ENCODE data around the gene TBC1D22A.

DNA sequence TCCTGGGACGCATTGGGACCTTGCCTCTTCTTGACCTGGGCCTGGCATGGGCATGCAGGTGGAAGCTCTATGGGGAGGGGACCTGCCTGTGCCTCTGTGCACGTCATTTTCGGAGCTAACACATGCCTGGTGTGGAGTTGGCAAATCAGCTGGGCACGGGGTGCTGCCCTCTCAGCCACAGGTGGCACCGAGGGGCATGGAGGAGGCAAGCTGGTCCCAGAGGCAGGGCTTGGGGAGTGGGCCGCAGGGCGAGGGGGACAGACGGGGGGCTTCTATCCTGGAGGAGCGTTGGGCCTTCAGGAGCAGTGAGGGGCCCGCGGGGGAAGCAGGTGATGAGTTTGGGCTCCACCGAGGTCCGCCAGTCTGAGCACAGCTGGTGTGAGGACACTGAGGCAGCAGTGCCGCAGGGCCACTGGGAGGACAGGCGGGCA lies 362.0 kb downstream of the TBC1D22A start:
- TF ChIP-seq, protein P1, sequence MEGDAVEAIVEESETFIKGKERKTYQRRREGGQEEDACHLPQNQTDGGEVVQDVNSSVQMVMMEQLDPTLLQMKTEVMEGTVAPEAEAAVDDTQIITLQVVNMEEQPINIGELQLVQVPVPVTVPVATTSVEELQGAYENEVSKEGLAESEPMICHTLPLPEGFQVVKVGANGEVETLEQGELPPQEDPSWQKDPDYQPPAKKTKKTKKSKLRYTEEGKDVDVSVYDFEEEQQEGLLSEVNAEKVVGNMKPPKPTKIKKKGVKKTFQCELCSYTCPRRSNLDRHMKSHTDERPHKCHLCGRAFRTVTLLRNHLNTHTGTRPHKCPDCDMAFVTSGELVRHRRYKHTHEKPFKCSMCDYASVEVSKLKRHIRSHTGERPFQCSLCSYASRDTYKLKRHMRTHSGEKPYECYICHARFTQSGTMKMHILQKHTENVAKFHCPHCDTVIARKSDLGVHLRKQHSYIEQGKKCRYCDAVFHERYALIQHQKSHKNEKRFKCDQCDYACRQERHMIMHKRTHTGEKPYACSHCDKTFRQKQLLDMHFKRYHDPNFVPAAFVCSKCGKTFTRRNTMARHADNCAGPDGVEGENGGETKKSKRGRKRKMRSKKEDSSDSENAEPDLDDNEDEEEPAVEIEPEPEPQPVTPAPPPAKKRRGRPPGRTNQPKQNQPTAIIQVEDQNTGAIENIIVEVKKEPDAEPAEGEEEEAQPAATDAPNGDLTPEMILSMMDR (IDR thresholded peaks at IDR 0.05; ENCODE audit: poor library complexity), result no peak
- TF ChIP-seq EZH2phosphoT487 (IDR thresholded peaks at IDR 0.05; ENCODE audit: low read depth, severe bottlenecking, unreplicated experiment), result no peak
